AG04450 (cell line): ENCODE results near the gene PDLIM1. TPM values are rescaled to one million over a fixed set of nuclear protein-coding genes. Genes with fewer than 3 reads are reported as not detected.
A peak's percentile ranks its signal among the peaks of the same experiment; 100 is the strongest.

ENCODE experiments used
- CTCF ChIA-PET: fragments of 300-600, 350-600 bp; formaldehyde crosslinking; extraction: SDS; loops from one replicate; lab custom pipeline; 2022; ENCODE audit warnings: antibody characterized with exemption, inconsistent platforms; lab: Charles Lee
- POLR2A ChIA-PET: fragments of 350-600 bp; formaldehyde crosslinking; extraction: SDS; loops from one replicate; lab custom pipeline; 2021; ENCODE audit warnings: antibody characterized with exemption, inconsistent platforms; lab: Yijun Ruan, JAX
- DNase-seq: peaks from one replicate; pipeline ENCODE4 v3.0.0-alpha.2; 2011; ENCODE audit warnings: low read depth, low spot score
- H3K27ac ChIP-seq: one replicate; pipeline ENCODE4 v1.5.1; 2012; ENCODE audit warnings: low read depth, low read length, control low read depth
- H3K27me3 ChIP-seq: one replicate; pipeline ENCODE4 v1.6.0; 2012; ENCODE audit warnings: low read length; ENCODE audit not compliant: control insufficient read depth, insufficient read depth
- H3K4me3 ChIP-seq: 2 replicates; pipeline ENCODE4 v1.5.1; 2011; ENCODE audit warnings: mild to moderate bottlenecking, low read depth, low read length, control low read depth
- H3K9me3 ChIP-seq: 2 replicates; pipeline ENCODE4 v1.5.1; 2012; ENCODE audit warnings: low read length; ENCODE audit not compliant: control insufficient read depth, insufficient read depth
- CTCF ChIP-seq: IDR thresholded peaks from 2 replicates; pipeline ENCODE4 v1.5.1; 2011; ENCODE audit warnings: low read depth, low read length, control low read depth, inconsistent platforms
- polyA plus RNA-seq: library from polyadenylated mRNA; depleted of rRNA; stranded (reverse); fragments of >200 nt; gene quantifications from 2 replicates; pipeline ENCODE4 v1.2.3, GENCODE V29; 2011

Gene PDLIM1
- polyA plus RNA-seq, 1 experiment: 255 TPM

GRCh38 chr10:95295031-95295755 lies 4.4 kb upstream of the PDLIM1 start:
- ChIA-PET CTCF (interaction anchor here (2.9 kb wide), 1 partner anchor 49 kb away, joined by 14 read pairs; no protein-coding TSS in a partner anchor), POLR2A (interaction anchor here (0.7 to 2.0 kb wide), 6 partner anchors 13 to 65 kb away, joined by 3 to 10 read pairs (median 4); no protein-coding TSS in a partner anchor)
- DNase-seq: no peak
- no peak overlapping the region for H3K27ac ChIP-seq
- no peak for TF ChIP-seq CTCF
- peak overlapping the region; percentile 44 for H3K4me3 ChIP-seq
- H3K27me3 ChIP-seq: no peaks in the 10 kb centered on the region
- no peaks in the 10 kb centered on the region; the same call in 1 of the 2 replicates for H3K9me3 ChIP-seq

- DNase-seq: no peak
- POLR2A ChIA-PET: interaction anchor here (1.3 kb wide), 1 partner anchor 40 kb away, joined by 3 read pairs; no protein-coding TSS in a partner anchor
- Histone ChIP-seq H3K4me3 (no peak overlapping the region), H3K27me3 (no peaks in the 10 kb centered on the region), H3K9me3 (no peaks in the 10 kb centered on the region; the same call in 1 of the 2 replicates), H3K27ac (no peak overlapping the region)
- CTCF ChIA-PET: interaction anchor here (0.7 to 2.9 kb wide), 6 partner anchors 16 to 400 kb away, joined by 3 to 14 read pairs (median 3); partner anchors contain the start of gene TCTN3
- TF ChIP-seq CTCF: no peak
Measured at GRCh38 chr10:95293631-95294030, 2.8 kb upstream of the PDLIM1 start.

- TF ChIP-seq CTCF: no peak
- H3K4me3 ChIP-seq: peak overlapping the region; percentile 92
- no peak overlapping the region for H3K27ac ChIP-seq
- POLR2A ChIA-PET: interaction anchor here (1.0 to 1.2 kb wide), 2 partner anchors 17 to 44 kb away, joined by 4 to 6 read pairs; no protein-coding TSS in a partner anchor
- CTCF ChIA-PET: interaction anchor here (0.6 kb wide), 1 partner anchor 13 kb away, joined by 3 read pairs; no protein-coding TSS in a partner anchor
- no peak for DNase-seq
- H3K9me3 ChIP-seq: no peaks in the 10 kb centered on the region; the same call in 1 of the 2 replicates
- no peaks in the 10 kb centered on the region for H3K27me3 ChIP-seq
Measured at GRCh38 chr10:95291365-95292039, 699 bp upstream of the PDLIM1 start.

- H3K4me3 ChIP-seq: peak overlapping the region; percentile 92
- no peak for DNase-seq
- ChIA-PET POLR2A (interaction anchor here (1.0 to 1.2 kb wide), 4 partner anchors 16 to 52 kb away, joined by 3 to 6 read pairs (median 4); no protein-coding TSS in a partner anchor), CTCF (interaction anchor here (2.0 kb wide), 1 partner anchor 11 kb away, joined by 6 read pairs; no protein-coding TSS in a partner anchor)
- no peak overlapping the region for H3K27ac ChIP-seq
- no peaks in the 10 kb centered on the region; the same call in 1 of the 2 replicates for H3K9me3 ChIP-seq
- H3K27me3 ChIP-seq: no peaks in the 10 kb centered on the region
- TF ChIP-seq CTCF: no peak
Measured at GRCh38 chr10:95289921-95290421, 832 bp downstream of the PDLIM1 start.
